ENCODE data around the gene LRRC8B. TPM values are rescaled to one million over a fixed set of nuclear protein-coding genes. Genes with fewer than 3 reads are reported as not detected.

Gene LRRC8B
- polyA plus RNA-seq, 3 donors, result 4.5 to 9.1 (median 7.9) TPM

DNA sequence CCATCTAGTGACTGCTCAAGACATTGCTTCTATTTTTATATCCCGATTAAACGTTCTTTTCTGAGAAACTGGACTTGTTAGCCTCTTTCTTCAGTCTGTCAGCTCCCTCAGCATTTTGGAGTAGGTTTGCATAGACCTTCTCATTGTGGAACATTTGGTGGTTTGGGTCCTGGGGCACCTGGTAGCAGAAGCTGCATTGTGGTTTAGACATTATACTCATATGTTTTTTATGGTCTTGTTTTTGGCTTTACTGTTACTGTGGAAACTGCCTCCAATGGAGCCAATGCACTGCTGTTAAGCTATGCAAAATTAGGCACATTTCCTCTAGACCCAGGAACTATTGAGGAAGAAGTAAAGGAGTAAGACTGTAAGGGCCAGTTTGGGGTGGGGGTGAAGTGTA, 36.7 kb upstream of the LRRC8B start:
- H3K4me3 ChIP-seq (replicated peaks in 1 of 3; ENCODE audit: low read depth in 2 of 3, low read length in 3 of 3), result no peak overlapping the region
- no peaks in the 10 kb centered on the region for H4K20me1 ChIP-seq (ENCODE audit: insufficient read depth, low read length)
- H3K36me3 Mint-ChIP-seq, result peaks cover 0 to 3% of the 10 kb centered on the region in 2 donors
- intact Hi-C loops (cut with micrococcal nuclease), result loop anchor here in 1 of 2 donors (10.0 kb wide), 1 partner anchor 277 kb away; no protein-coding TSS in a partner anchor
- no peak overlapping the region for H3K4me3 Mint-ChIP-seq
- H3K79me2 ChIP-seq (ENCODE audit: insufficient read depth, low read length), result no peaks in the 10 kb centered on the region
- peaks cover 2 to 19% (median 11%) of the 10 kb centered on the region in 7 donors for H3K9me3 Mint-ChIP-seq
- H3K27ac ChIP-seq (ENCODE audit: low read depth in 1 of 2, low read length in 2 of 2), result no peak overlapping the region
- TF ChIP-seq, protein P1, sequence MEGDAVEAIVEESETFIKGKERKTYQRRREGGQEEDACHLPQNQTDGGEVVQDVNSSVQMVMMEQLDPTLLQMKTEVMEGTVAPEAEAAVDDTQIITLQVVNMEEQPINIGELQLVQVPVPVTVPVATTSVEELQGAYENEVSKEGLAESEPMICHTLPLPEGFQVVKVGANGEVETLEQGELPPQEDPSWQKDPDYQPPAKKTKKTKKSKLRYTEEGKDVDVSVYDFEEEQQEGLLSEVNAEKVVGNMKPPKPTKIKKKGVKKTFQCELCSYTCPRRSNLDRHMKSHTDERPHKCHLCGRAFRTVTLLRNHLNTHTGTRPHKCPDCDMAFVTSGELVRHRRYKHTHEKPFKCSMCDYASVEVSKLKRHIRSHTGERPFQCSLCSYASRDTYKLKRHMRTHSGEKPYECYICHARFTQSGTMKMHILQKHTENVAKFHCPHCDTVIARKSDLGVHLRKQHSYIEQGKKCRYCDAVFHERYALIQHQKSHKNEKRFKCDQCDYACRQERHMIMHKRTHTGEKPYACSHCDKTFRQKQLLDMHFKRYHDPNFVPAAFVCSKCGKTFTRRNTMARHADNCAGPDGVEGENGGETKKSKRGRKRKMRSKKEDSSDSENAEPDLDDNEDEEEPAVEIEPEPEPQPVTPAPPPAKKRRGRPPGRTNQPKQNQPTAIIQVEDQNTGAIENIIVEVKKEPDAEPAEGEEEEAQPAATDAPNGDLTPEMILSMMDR (IDR thresholded peaks at IDR 0.05), result no peak
- no peak overlapping the region for H3K4me2 ChIP-seq (replicated peaks; ENCODE audit: extremely low read depth, low read length, poor library complexity, severe bottlenecking)
- H3K27ac Mint-ChIP-seq, result no peak overlapping the region
- no peaks in the 10 kb centered on the region for H3K36me3 ChIP-seq (replicated peaks in 1 of 2; ENCODE audit: control insufficient read depth in 1 of 2, insufficient read depth in 2 of 2, low read length in 2 of 2)
- H3K9ac ChIP-seq (ENCODE audit: insufficient read depth, low read length, poor library complexity, severe bottlenecking), result no peak overlapping the region
- no peaks in the 10 kb centered on the region for H3K9me3 ChIP-seq (replicated peaks in 1 of 2; ENCODE audit: control insufficient read depth in 1 of 2, insufficient read depth in 1 of 2, low read length in 2 of 2)
- no peak for DNase-seq
- H3K27me3 ChIP-seq (ENCODE audit: control insufficient read depth in 2 of 2, insufficient read depth in 2 of 2, low read length in 2 of 2), result no peaks in the 10 kb centered on the region
- H3K4me1 ChIP-seq (ENCODE audit: control insufficient read depth in 1 of 2, insufficient read depth in 2 of 2, low read length in 2 of 2), result peaks cover 21 to 37% of the 10 kb centered on the region in 2 donors
- H2AFZ ChIP-seq (ENCODE audit: insufficient read depth, low read depth, low read length, poor library complexity, severe bottlenecking), result no peak overlapping the region
- H3K4me1 Mint-ChIP-seq, result peaks cover 36% of the 10 kb centered on the region
- H3K27me3 Mint-ChIP-seq (ENCODE audit: low read depth in 3 of 3), result peaks cover 0 to 3% (median 2%) of the 10 kb centered on the region in 3 donors
- WGBS (ENCODE audit: insufficient coverage), result no CpG with 5 or more reads among the region's 2 CpGs

DNA sequence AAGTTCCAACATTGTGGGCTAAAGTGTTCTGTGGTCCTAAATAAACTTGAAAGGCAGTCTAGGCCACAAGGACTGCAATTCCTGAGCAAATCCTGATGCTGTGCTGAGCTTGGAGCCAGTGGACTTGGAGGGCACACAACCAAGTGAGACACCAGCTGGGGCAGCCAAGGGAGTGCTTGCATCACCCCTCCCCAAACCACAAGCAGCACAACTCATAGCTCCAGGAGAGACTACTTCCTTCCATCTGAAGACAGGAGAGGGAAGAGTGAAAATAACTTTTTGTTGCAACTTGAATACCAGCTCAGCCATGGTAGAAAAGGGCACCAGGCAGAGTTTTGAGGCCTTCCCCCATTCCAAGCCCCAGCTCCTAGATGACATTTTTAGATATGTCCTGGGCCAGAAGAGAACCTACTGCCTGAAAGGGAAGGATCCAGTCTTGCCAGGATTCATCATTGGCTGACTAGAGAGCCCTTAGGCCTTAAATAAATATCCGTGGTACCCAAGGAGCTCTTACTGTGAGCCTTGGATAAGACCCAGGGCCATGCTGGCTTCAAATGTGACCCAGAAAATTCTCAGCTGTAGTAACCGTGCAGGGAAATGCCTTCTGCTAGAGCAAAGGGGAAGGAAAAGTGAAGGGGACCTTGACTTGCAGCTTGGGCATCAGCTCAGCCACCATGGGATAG, 35.4 kb upstream of the LRRC8B start:
- H3K36me3 ChIP-seq (replicated peaks in 1 of 2; ENCODE audit: control insufficient read depth in 1 of 2, insufficient read depth in 2 of 2, low read length in 2 of 2), result no peaks in the 10 kb centered on the region
- Mint-ChIP-seq H3K4me3 (peak overlapping the region in 1 of 2 donors; percentile 62), H3K27ac (peak overlapping the region in 6 of 7 donors; percentile 24 to 84 (median 56)), H3K9me3 (peaks cover 2 to 20% (median 11%) of the 10 kb centered on the region in 7 donors), H3K27me3 (ENCODE audit: low read depth in 3 of 3) (peaks cover 0 to 3% (median 2%) of the 10 kb centered on the region in 3 donors), H3K36me3 (peaks cover 0 to 3% of the 10 kb centered on the region in 2 donors), H3K4me1 (peaks cover 29% of the 10 kb centered on the region)
- peaks cover 21 to 29% of the 10 kb centered on the region in 2 donors for H3K4me1 ChIP-seq (ENCODE audit: control insufficient read depth in 1 of 2, insufficient read depth in 2 of 2, low read length in 2 of 2)
- DNase-seq, result peak; percentile 55 to 75 (median 58)
- H3K4me2 ChIP-seq (replicated peaks; ENCODE audit: extremely low read depth, low read length, poor library complexity, severe bottlenecking), result peak overlapping the region; percentile 44
- no peaks in the 10 kb centered on the region for H3K79me2 ChIP-seq (ENCODE audit: insufficient read depth, low read length)
- no peak overlapping the region for H3K9ac ChIP-seq (ENCODE audit: insufficient read depth, low read length, poor library complexity, severe bottlenecking)
- H3K9me3 ChIP-seq (replicated peaks in 1 of 2; ENCODE audit: control insufficient read depth in 1 of 2, insufficient read depth in 1 of 2, low read length in 2 of 2), result no peaks in the 10 kb centered on the region
- no peak overlapping the region for H2AFZ ChIP-seq (ENCODE audit: insufficient read depth, low read depth, low read length, poor library complexity, severe bottlenecking)
- intact Hi-C loops (cut with micrococcal nuclease), result loop anchor here in 1 of 2 donors (10.0 kb wide), 1 partner anchor 276 kb away; no protein-coding TSS in a partner anchor
- TF ChIP-seq, protein P1 (IDR thresholded peaks at IDR 0.05), result no peak
- H4K20me1 ChIP-seq (ENCODE audit: insufficient read depth, low read length), result no peaks in the 10 kb centered on the region
- H3K27me3 ChIP-seq (ENCODE audit: control insufficient read depth in 2 of 2, insufficient read depth in 2 of 2, low read length in 2 of 2), result no peaks in the 10 kb centered on the region
- 50% methylated on average over 2 of the region's 2 CpGs for WGBS (ENCODE audit: insufficient coverage)
- H3K4me3 ChIP-seq (replicated peaks in 1 of 3; ENCODE audit: low read depth in 2 of 3, low read length in 3 of 3), result peak overlapping the region in 1 of 3 experiments; percentile 15
- H3K27ac ChIP-seq (ENCODE audit: low read depth in 1 of 2, low read length in 2 of 2), result peak overlapping the region; percentile 10 to 74
